Panc1 (cell line): ENCODE results near the gene VTN.

Experiments
- POLR2AphosphoS5 ChIP-seq: IDR thresholded peaks from 2 replicates; pipeline ENCODE4 v1.6.1; 2012; ENCODE audit warnings: mild to moderate bottlenecking, low read depth, low read length, moderate library complexity
- SIN3A ChIP-seq: IDR thresholded peaks from 2 replicates; pipeline ENCODE4 v1.6.1; 2012; ENCODE audit warnings: low read depth, mild to moderate bottlenecking, low read length, moderate library complexity, borderline replicate concordance; ENCODE audit not compliant: insufficient read depth
- TF ChIP-seq, protein P1 (sequence below): fragments of 450-650 bp; IDR thresholded peaks from 2 replicates; pipeline ENCODE4 v1.5.1; 2017; ENCODE audit warnings: mild to moderate bottlenecking
- TF ChIP-seq, protein P2 (sequence below), 2 experiments: IDR thresholded peaks; 2 replicates each; pipeline ENCODE4 v1.6.1; 2011 to 2012; ENCODE audit warnings: low read depth in 2 of 2, control low read depth in 1 of 2, low read length in 1 of 2, mild to moderate bottlenecking in 1 of 2, moderate library complexity in 1 of 2; ENCODE audit not compliant: insufficient read depth in 1 of 2

DNA sequence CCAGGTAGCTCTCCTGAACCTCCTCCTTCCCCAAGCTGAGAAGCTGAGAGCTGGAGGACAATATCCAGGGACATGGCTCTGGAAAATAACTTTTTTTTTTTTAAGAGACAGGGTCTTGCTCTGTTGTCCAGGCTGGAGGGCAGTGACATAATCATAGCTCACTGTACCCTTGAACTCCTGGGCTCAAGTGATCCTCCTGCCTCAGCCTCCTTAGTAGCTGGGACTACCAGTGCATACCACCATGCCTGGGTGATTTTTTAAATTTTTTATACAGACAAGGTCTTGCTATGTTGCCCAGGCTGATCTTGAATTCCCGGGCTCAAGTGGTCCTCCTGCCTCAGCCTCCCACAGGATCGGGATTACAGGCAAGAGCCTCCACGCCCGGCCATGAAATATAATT, 29.7 kb upstream of the VTN start:
- TF ChIP-seq, protein P1, sequence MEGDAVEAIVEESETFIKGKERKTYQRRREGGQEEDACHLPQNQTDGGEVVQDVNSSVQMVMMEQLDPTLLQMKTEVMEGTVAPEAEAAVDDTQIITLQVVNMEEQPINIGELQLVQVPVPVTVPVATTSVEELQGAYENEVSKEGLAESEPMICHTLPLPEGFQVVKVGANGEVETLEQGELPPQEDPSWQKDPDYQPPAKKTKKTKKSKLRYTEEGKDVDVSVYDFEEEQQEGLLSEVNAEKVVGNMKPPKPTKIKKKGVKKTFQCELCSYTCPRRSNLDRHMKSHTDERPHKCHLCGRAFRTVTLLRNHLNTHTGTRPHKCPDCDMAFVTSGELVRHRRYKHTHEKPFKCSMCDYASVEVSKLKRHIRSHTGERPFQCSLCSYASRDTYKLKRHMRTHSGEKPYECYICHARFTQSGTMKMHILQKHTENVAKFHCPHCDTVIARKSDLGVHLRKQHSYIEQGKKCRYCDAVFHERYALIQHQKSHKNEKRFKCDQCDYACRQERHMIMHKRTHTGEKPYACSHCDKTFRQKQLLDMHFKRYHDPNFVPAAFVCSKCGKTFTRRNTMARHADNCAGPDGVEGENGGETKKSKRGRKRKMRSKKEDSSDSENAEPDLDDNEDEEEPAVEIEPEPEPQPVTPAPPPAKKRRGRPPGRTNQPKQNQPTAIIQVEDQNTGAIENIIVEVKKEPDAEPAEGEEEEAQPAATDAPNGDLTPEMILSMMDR: no peak
- TF ChIP-seq POLR2AphosphoS5 (no peak), SIN3A (no peak)
- TF ChIP-seq, protein P2, sequence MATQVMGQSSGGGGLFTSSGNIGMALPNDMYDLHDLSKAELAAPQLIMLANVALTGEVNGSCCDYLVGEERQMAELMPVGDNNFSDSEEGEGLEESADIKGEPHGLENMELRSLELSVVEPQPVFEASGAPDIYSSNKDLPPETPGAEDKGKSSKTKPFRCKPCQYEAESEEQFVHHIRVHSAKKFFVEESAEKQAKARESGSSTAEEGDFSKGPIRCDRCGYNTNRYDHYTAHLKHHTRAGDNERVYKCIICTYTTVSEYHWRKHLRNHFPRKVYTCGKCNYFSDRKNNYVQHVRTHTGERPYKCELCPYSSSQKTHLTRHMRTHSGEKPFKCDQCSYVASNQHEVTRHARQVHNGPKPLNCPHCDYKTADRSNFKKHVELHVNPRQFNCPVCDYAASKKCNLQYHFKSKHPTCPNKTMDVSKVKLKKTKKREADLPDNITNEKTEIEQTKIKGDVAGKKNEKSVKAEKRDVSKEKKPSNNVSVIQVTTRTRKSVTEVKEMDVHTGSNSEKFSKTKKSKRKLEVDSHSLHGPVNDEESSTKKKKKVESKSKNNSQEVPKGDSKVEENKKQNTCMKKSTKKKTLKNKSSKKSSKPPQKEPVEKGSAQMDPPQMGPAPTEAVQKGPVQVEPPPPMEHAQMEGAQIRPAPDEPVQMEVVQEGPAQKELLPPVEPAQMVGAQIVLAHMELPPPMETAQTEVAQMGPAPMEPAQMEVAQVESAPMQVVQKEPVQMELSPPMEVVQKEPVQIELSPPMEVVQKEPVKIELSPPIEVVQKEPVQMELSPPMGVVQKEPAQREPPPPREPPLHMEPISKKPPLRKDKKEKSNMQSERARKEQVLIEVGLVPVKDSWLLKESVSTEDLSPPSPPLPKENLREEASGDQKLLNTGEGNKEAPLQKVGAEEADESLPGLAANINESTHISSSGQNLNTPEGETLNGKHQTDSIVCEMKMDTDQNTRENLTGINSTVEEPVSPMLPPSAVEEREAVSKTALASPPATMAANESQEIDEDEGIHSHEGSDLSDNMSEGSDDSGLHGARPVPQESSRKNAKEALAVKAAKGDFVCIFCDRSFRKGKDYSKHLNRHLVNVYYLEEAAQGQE (IDR thresholded peaks at IDR 0.05; ENCODE audit: insufficient read depth in 1 of 2, low read depth in 2 of 2, low read length in 1 of 2): no peak
